C4-2B (cell line): ENCODE data around the gene SYNJ2.

Experiments
- H3K27ac ChIP-seq: fragments of 450-650 bp; 2 replicates; pipeline ENCODE4 v1.5.1; 2017
- ZFX ChIP-seq: fragments of 450-650 bp; IDR thresholded peaks from 2 replicates; pipeline ENCODE4 v1.6.1; 2017
- TF ChIP-seq, protein P1 (sequence below): fragments of 450-650 bp; conservative IDR thresholded peaks from 2 replicates; pipeline ENCODE4 v1.5.1; 2017; ENCODE audit warnings: mild to moderate bottlenecking

SYNJ2 gene

GRCh38 chr6:158010591-158011477 is 29.2 kb downstream of the SYNJ2 start:
- TF ChIP-seq, protein P1, sequence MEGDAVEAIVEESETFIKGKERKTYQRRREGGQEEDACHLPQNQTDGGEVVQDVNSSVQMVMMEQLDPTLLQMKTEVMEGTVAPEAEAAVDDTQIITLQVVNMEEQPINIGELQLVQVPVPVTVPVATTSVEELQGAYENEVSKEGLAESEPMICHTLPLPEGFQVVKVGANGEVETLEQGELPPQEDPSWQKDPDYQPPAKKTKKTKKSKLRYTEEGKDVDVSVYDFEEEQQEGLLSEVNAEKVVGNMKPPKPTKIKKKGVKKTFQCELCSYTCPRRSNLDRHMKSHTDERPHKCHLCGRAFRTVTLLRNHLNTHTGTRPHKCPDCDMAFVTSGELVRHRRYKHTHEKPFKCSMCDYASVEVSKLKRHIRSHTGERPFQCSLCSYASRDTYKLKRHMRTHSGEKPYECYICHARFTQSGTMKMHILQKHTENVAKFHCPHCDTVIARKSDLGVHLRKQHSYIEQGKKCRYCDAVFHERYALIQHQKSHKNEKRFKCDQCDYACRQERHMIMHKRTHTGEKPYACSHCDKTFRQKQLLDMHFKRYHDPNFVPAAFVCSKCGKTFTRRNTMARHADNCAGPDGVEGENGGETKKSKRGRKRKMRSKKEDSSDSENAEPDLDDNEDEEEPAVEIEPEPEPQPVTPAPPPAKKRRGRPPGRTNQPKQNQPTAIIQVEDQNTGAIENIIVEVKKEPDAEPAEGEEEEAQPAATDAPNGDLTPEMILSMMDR = no peak
- no peak for TF ChIP-seq ZFX
- H3K27ac ChIP-seq = no peak overlapping the region

GRCh38 chr6:158011478-158011920 is 29.8 kb downstream of the SYNJ2 start:
- no peak overlapping the region for H3K27ac ChIP-seq
- TF ChIP-seq ZFX = no peak
- TF ChIP-seq, protein P1 = no peak

DNA sequence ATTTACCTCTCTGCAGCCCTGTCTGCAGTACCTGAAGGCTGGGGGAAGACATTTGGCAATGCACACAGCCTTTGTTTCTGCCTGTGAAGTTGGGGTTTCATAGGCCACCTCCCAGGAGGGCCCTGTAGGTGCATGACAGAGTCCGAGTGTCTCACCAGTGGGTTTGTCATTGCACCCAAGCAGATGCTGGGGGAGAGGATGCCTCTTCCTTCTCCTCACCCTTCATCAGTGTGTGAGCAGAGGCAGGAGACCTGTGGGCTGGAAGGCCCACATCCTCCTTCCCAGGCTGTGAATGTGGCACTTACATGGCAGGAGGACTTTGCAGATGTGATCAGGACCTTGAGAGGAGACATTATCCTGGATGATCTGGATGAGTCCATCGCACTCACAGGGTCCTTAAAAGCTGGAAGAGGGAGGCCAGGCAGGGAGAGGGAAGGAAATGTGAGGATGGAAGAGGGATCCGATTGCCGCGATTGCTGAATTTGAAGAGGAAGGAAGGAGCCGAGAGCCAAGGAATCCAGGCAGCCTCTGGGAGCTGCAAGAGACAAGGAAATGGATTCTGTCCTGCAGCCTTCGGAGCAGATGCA is 30.4 kb downstream of the SYNJ2 start:
- TF ChIP-seq ZFX = no peak
- TF ChIP-seq, protein P1 = no peak
- H3K27ac ChIP-seq = no peak overlapping the region

GRCh38 chr6:158013904-158014504 is 32.3 kb downstream of the SYNJ2 start:
- no peak overlapping the region for H3K27ac ChIP-seq

GRCh38 chr6:158014505-158015187 is 33.0 kb downstream of the SYNJ2 start:
- no peak for TF ChIP-seq ZFX
- TF ChIP-seq, protein P1 = no peak
- H3K27ac ChIP-seq = no peak overlapping the region

More at GRCh38 chr6:158013904-158014504, 32.3 kb downstream of the SYNJ2 start:
- no peak for TF ChIP-seq ZFX
- TF ChIP-seq, protein P1 = no peak

DNA sequence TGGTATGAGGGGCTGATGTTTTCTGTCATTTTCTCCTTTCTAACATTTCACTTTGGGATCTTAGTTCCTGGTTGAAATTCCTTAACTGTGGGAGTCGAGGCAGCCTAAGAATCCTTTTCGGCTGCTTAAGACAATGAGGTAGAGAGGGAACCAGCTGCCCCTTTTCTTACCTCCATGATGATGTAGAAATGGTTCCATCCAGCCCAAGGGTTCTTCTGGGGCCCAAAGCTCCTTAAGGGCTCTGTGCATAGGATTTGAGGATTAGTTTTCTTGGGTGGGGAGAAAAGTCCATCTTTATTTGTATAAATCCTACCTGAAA is 33.5 kb downstream of the SYNJ2 start:
- TF ChIP-seq, protein P1 = no peak
- H3K27ac ChIP-seq = no peak overlapping the region
